CD4-positive, alpha-beta T cell treated with Interleukin-21 for 1 hour (primary cell): ENCODE measurements around the gene SEH1L.
"Not testable (repeated sequence)": the region's sequence is repeated elsewhere in the genome, so short reads cannot be mapped to it uniquely, and the experiment has no call there.

Source experiments
- DNase-seq: peaks from one replicate; pipeline ENCODE4 v3.0.0-alpha.2; 2020

The SEH1L gene

GRCh38 chr18:12947285-12948049 lies at the start of gene SEH1L:
Gene SEH1L (plus strand): TSS chr18:12948011. CDS start chr18:12948122, 111 bp downstream.
- peak; percentile 97 for DNase-seq

GRCh38 chr18:12901208-12901607 lies 46.6 kb upstream of the SEH1L start:
- not testable (repeated sequence) for DNase-seq

GRCh38 chr18:12904012-12904516 lies 43.7 kb upstream of the SEH1L start:
- peak; percentile 81 for DNase-seq

- no peak for DNase-seq
Observed at GRCh38 chr18:12906119-12906518, 41.7 kb upstream of the SEH1L start.

GRCh38 chr18:12906773-12907172 lies 41.0 kb upstream of the SEH1L start:
- no peak for DNase-seq

GRCh38 chr18:12907258-12907925 lies 40.4 kb upstream of the SEH1L start:
- no peak for DNase-seq

GRCh38 chr18:12908706-12909105 lies 39.1 kb upstream of the SEH1L start:
- DNase-seq: no peak

- DNase-seq: peak; percentile 49
Observed at GRCh38 chr18:12911025-12911928, 36.5 kb upstream of the SEH1L start.

GRCh38 chr18:12911929-12912703 lies 35.7 kb upstream of the SEH1L start:
- no peak for DNase-seq

- peak; percentile 65 for DNase-seq
Observed at GRCh38 chr18:12921178-12921577, 26.6 kb upstream of the SEH1L start.

GRCh38 chr18:12922266-12922665 lies 25.5 kb upstream of the SEH1L start:
- DNase-seq: no peak

GRCh38 chr18:12924616-12925015 lies 23.2 kb upstream of the SEH1L start:
- DNase-seq: no peak

GRCh38 chr18:12928206-12928605 lies 19.6 kb upstream of the SEH1L start:
- DNase-seq: no peak

- no peak for DNase-seq
Observed at GRCh38 chr18:12928641-12929040, 19.2 kb upstream of the SEH1L start.

- peak; percentile 22 for DNase-seq
Observed at GRCh38 chr18:12929477-12930083, 18.2 kb upstream of the SEH1L start.

GRCh38 chr18:12930376-12930775 lies 17.4 kb upstream of the SEH1L start:
- DNase-seq: no peak

- no peak for DNase-seq
Observed at GRCh38 chr18:12930908-12931307, 16.9 kb upstream of the SEH1L start.

GRCh38 chr18:12933327-12933726 lies 14.5 kb upstream of the SEH1L start:
- DNase-seq: no peak

GRCh38 chr18:12934454-12935071 lies 13.2 kb upstream of the SEH1L start:
- DNase-seq: peak; percentile 83

- DNase-seq: no peak
Observed at GRCh38 chr18:12939162-12939561, 8.6 kb upstream of the SEH1L start.

- DNase-seq: no peak
Observed at GRCh38 chr18:12943215-12943614, 4.6 kb upstream of the SEH1L start.
